Neural cell (in vitro differentiated cells): ENCODE measurements around the gene STRN. TPM values are rescaled to one million over a fixed set of nuclear protein-coding genes. Genes with fewer than 3 reads are reported as not detected.
"Not testable (repeated sequence)": the region's sequence is repeated elsewhere in the genome, so short reads cannot be mapped to it uniquely, and the experiment has no call there.

Experiments
- H2AFZ ChIP-seq: fragments of 200-600, 300-800 bp; sonication (generic), shearing (Covaris generic); 2 replicates; pipeline ENCODE4 v1.6.0; 2014; ENCODE audit warnings: low read depth, mild to moderate bottlenecking, antibody characterized with exemption, low read length, moderate library complexity
- H3F3A ChIP-seq: fragments of 200-600 bp; shearing (Covaris generic); 2 replicates; pipeline ENCODE4 v1.6.1; 2016; ENCODE audit warnings: mild to moderate bottlenecking, moderate library complexity, mixed read lengths, antibody characterized with exemption, low read length; ENCODE audit not compliant: insufficient read depth, poor library complexity, severe bottlenecking
- H3K27ac ChIP-seq: fragments of 200-600, 300-800 bp; sonication (generic), shearing (Covaris generic); 2 replicates; pipeline ENCODE4 v1.5.1; 2014; ENCODE audit warnings: mild to moderate bottlenecking, low read length, moderate library complexity
- H3K27me3 ChIP-seq: fragments of 300-800, 200-600 bp; sonication (generic), shearing (Covaris generic); 2 replicates; pipeline ENCODE4 v1.6.0; 2014; ENCODE audit warnings: mild to moderate bottlenecking, low read depth, low read length, moderate library complexity; ENCODE audit not compliant: insufficient read depth
- H3K36me3 ChIP-seq: fragments of 300-800, 200-600 bp; sonication (generic), shearing (Covaris generic); 2 replicates; pipeline ENCODE4 v1.5.1; 2014; ENCODE audit warnings: mild to moderate bottlenecking, antibody characterized with exemption, low read length, moderate library complexity; ENCODE audit not compliant: insufficient read depth
- H3K4me2 ChIP-seq: fragments of 300-800, 200-600 bp; sonication (generic), shearing (Covaris generic); 2 replicates; pipeline ENCODE4 v1.6.0; 2014; ENCODE audit warnings: mild to moderate bottlenecking, low read length
- H3K4me3 ChIP-seq: fragments of 300-800, 200-600 bp; sonication (generic), shearing (Covaris generic); 2 replicates; pipeline ENCODE4 v1.5.1; 2014; ENCODE audit warnings: mild to moderate bottlenecking, low read length, moderate library complexity
- H3K79me2 ChIP-seq: fragments of 200-600 bp; shearing (Covaris generic); replicated peaks from 2 replicates; pipeline ENCODE4 v1.6.0; 2014; ENCODE audit warnings: mild to moderate bottlenecking, low read length, moderate library complexity; ENCODE audit not compliant: insufficient read depth
- H3K9ac ChIP-seq: fragments of 300-800, 200-600 bp; sonication (generic), shearing (Covaris generic); 2 replicates; pipeline ENCODE4 v1.6.1; 2016; ENCODE audit warnings: mild to moderate bottlenecking, low read length, mixed read lengths
- H3K9me2 ChIP-seq: fragments of 200-600 bp; shearing (Covaris generic); 2 replicates; pipeline ENCODE4 v1.6.1; 2016; ENCODE audit warnings: mild to moderate bottlenecking, low read length, mixed read lengths; ENCODE audit not compliant: insufficient read depth
- H3K9me3 ChIP-seq: fragments of 200-600, 300-800 bp; sonication (generic), shearing (Covaris generic); 2 replicates; pipeline ENCODE4 v1.6.1; 2016; ENCODE audit warnings: mild to moderate bottlenecking, mixed run types, low read length, moderate library complexity, mixed read lengths
- H4K20me1 ChIP-seq: fragments of 200-600 bp; shearing (Covaris generic); 2 replicates; pipeline ENCODE4 v1.6.1; 2016; ENCODE audit warnings: mild to moderate bottlenecking, mixed run types; ENCODE audit not compliant: insufficient read depth
- CTCF ChIP-seq: fragments of 450-650 bp; IDR thresholded peaks from 2 replicates; pipeline ENCODE4 v1.5.1; 2014; ENCODE audit warnings: antibody characterized with exemption, mild to moderate bottlenecking, moderate library complexity; ENCODE audit not compliant: poor library complexity, severe bottlenecking
- EP300 ChIP-seq: fragments of 450-650 bp; conservative IDR thresholded peaks from 2 replicates; pipeline ENCODE4 v1.6.1; 2014; ENCODE audit warnings: antibody characterized with exemption, mild to moderate bottlenecking, moderate library complexity; ENCODE audit not compliant: poor library complexity, severe bottlenecking
- EZH2 ChIP-seq: fragments of 200-600, 300-800 bp; shearing (Covaris generic), sonication (generic); IDR thresholded peaks from 2 replicates; pipeline ENCODE4 v1.6.1; 2014; ENCODE audit warnings: antibody characterized with exemption, low read length, borderline replicate concordance, mild to moderate bottlenecking; ENCODE audit not compliant: insufficient read depth, poor library complexity, severe bottlenecking
- MXI1 ChIP-seq: fragments of 450-650 bp; conservative IDR thresholded peaks from 2 replicates; pipeline ENCODE4 v1.6.1; 2014; ENCODE audit warnings: antibody characterized with exemption, mild to moderate bottlenecking; ENCODE audit not compliant: poor library complexity, severe bottlenecking
- POLR2AphosphoS5 ChIP-seq: IDR thresholded peaks from 2 replicates; pipeline ENCODE4 v1.6.1; 2012
- RAD21 ChIP-seq: fragments of 450-650 bp; conservative IDR thresholded peaks from 2 replicates; pipeline ENCODE4 v1.6.1; 2014; ENCODE audit warnings: antibody characterized with exemption, mild to moderate bottlenecking, moderate library complexity
- REST ChIP-seq: IDR thresholded peaks from 2 replicates; pipeline ENCODE4 v1.6.1; 2012; ENCODE audit warnings: borderline replicate concordance
- SMC3 ChIP-seq: fragments of 450-650 bp; conservative IDR thresholded peaks from 2 replicates; pipeline ENCODE4 v1.6.1; 2014; ENCODE audit warnings: antibody characterized with exemption, mild to moderate bottlenecking, moderate library complexity; ENCODE audit not compliant: poor library complexity
- TAF1 ChIP-seq: IDR thresholded peaks from 2 replicates; pipeline ENCODE4 v1.6.1; 2012; ENCODE audit warnings: low read depth
- polyA plus RNA-seq: library from polyadenylated mRNA; depleted of rRNA; stranded (reverse); fragments of >200 nt; gene quantifications from 2 replicates; pipeline ENCODE4 v1.2.3, GENCODE V29; 2014

Gene STRN
- polyA plus RNA-seq, 1 donor from 2014 or later, result 9.9 TPM

- TF ChIP-seq EP300 (no peak), REST (no peak)
- Histone ChIP-seq H3K36me3 (no peaks in the 10 kb centered on the region), H3K4me3 (no peak overlapping the region), H3F3A (no peaks in the 10 kb centered on the region), H3K9me3 (no peaks in the 10 kb centered on the region), H3K9ac (no peak overlapping the region), H3K27ac (no peak overlapping the region), H3K27me3 (no peaks in the 10 kb centered on the region), H2AFZ (no peak overlapping the region), H3K79me2 (no peaks in the 10 kb centered on the region), H3K4me2 (no peak overlapping the region), H4K20me1 (no peaks in the 10 kb centered on the region), H3K9me2 (no peaks in the 10 kb centered on the region)
Measured at GRCh38 chr2:36982467-36982866, 16.1 kb upstream of the STRN start.

- Histone ChIP-seq H2AFZ (no peak overlapping the region), H3K4me2 (no peak overlapping the region), H3K79me2 (no peaks in the 10 kb centered on the region), H3K9me3 (no peaks in the 10 kb centered on the region), H3K4me3 (no peak overlapping the region), H3K36me3 (no peaks in the 10 kb centered on the region), H3K9me2 (no peaks in the 10 kb centered on the region), H3K9ac (no peak overlapping the region), H3K27ac (no peak overlapping the region), H3K27me3 (no peaks in the 10 kb centered on the region), H4K20me1 (no peaks in the 10 kb centered on the region), H3F3A (no peaks in the 10 kb centered on the region)
- TF ChIP-seq MXI1 (no peak), EP300 (no peak), TAF1 (no peak), POLR2AphosphoS5 (no peak), CTCF (no peak), REST (no peak), SMC3 (no peak), EZH2 (no peak), RAD21 (no peak)
Measured at GRCh38 chr2:36981911-36982310, 15.6 kb upstream of the STRN start.

GRCh38 chr2:36979007-36979406 is 12.7 kb upstream of the STRN start:
- not testable (repeated sequence) for H3F3A ChIP-seq, H3K36me3 ChIP-seq, H4K20me1 ChIP-seq, H3K9me3 ChIP-seq, H3K27me3 ChIP-seq, H3K27ac ChIP-seq, H3K9me2 ChIP-seq, H3K9ac ChIP-seq, H3K4me2 ChIP-seq, H3K79me2 ChIP-seq, H3K4me3 ChIP-seq, H2AFZ ChIP-seq
